Adrenal gland (tissue), 12 donors: ENCODE data around the gene COBLL1. TPM values are rescaled to one million over a fixed set of nuclear protein-coding genes. Genes with fewer than 3 reads are reported as not detected.
A peak's percentile ranks its signal among the peaks of the same experiment; 100 is the strongest.

Experiments used
- DNase-seq, 7 donors: peaks; one replicate each; pipeline ENCODE4 v3.0.0-alpha.2; 2019 to 2020
- H3K27ac ChIP-seq, 5 donors: fragments of 200-600 bp; sonication (generic) in 4 of 5; 1 replicate in 3 of 5; 2 replicates in 2 of 5; pipeline versions ENCODE4 v1.5.1 to v1.8.0; 2016 to 2020; ENCODE audit warnings: mild to moderate bottlenecking in 1 of 5
- H3K27me3 ChIP-seq: fragments of 200-600 bp; 2 replicates; pipeline ENCODE4 v1.8.0; 2021
- H3K36me3 ChIP-seq, 2 donors: fragments of 200-600 bp; replicated peaks in 1 of 2; 1 replicate in 1 of 2; 2 replicates in 1 of 2; pipeline versions ENCODE4 v1.5.1 to v1.8.0; 2018 to 2022
- H3K4me1 ChIP-seq, 2 donors: fragments of 200-600 bp; replicated peaks in 1 of 2; 1 replicate in 1 of 2; 2 replicates in 1 of 2; pipeline versions ENCODE4 v1.5.1 to v1.8.0; 2018 to 2021
- H3K4me3 ChIP-seq, 4 donors: fragments of 200-600 bp; sonication (generic) in 3 of 4; one replicate each; pipeline ENCODE4 v1.5.1; 2016 to 2018
- H3K9me3 ChIP-seq, 3 donors: fragments of 200-600 bp; sonication (generic) in 1 of 3; replicated peaks in 1 of 3; 1 replicate in 2 of 3; 2 replicates in 1 of 3; pipeline versions ENCODE4 v1.5.1 to v1.8.0; 2016 to 2021
- CTCF ChIP-seq, 6 experiments: fragments of 450-650 bp in 4 of 6; fragments of 200-600 bp in 2 of 6; sonication (generic) in 1 of 6; IDR thresholded peaks; 1 replicate in 5 of 6; 2 replicates in 1 of 6; pipeline versions ENCODE4 v1.5.1 to v1.8.0; 2016 to 2021; ENCODE audit warnings: antibody characterized with exemption in 6 of 6, mild to moderate bottlenecking in 2 of 6, moderate library complexity in 1 of 6
- POLR2A ChIP-seq, 2 donors: fragments of 450-650 bp; IDR thresholded peaks; one replicate each; pipeline ENCODE4 v1.6.1; 2017; ENCODE audit warnings: antibody characterized with exemption in 2 of 2, mild to moderate bottlenecking in 2 of 2, moderate library complexity in 1 of 2
- WGBS, 4 donors: extraction: QIAGEN DNeasy Blood & Tissue Kit in 2 of 4; methylation state at CpG; one replicate each; pipeline versions ENCODE4 v1.1.5 to v1.1.7; 2013 to 2017; 5-methylcytosine and 5-hydroxymethylcytosine counted together
- intact Hi-C, 2 donors: fragments of 100-400 bp; cut with DNase I; formaldehyde crosslinking; loops; one replicate each; pipeline versions ENCODE4 v1.14.1 to v1.15.0; 2022 to 2023
- polyA plus RNA-seq, 3 donors: library from polyadenylated mRNA; stranded (reverse); fragments of 200-250 nt in 2 of 3; fragments of 350-450 nt in 1 of 3; fragmentation: Illumina TruSeq in 1 of 3; extraction: RNeasy Lipid Tissue Mini Kit (QIAGEN cat#74804) in 1 of 3; gene quantifications; one replicate each; pipeline ENCODE4 v1.2.3, GENCODE V29; 2013 to 2014
- total RNA-seq, 9 donors: library from RNA; depleted of rRNA in 4 of 9; stranded (reverse); fragments of >200 nt in 4 of 9; fragments of 120-200 nt in 1 of 9; fragmentation: NEBNext Ultra II Directional in 1 of 9; extraction: Animal tissue kit (Norgen Biotek cat#: 25700) in 1 of 9; gene quantifications; one replicate each; pipeline versions ENCODE4 v1.1.0 to v1.2.4, GENCODE V29; 2013 to 2023
- donor health status: healthy with polysubstance abuse.
- donor health status: Bipolar disorder and iron deficiency.
- donor health status: DM: yes; HTN: yes; CAD: no.
- donor health status: DM: no; HTN: no; CAD: no.
- donor health status: DM: no; HTN: no; CAD: no.
- donor health status: DM: yes; HTN: yes; CAD: no.

The COBLL1 gene
- total and polyA plus RNA-seq, 12 donors: 25.8 to 365 (median 212) TPM

GRCh38 chr2:164667566-164667965 lies 174.1 kb downstream of the COBLL1 start:
- DNase-seq: no peak
- H3K27ac ChIP-seq: no peak overlapping the region
- no peak overlapping the region for H3K4me3 ChIP-seq
- H3K9me3 ChIP-seq: no peaks in the 10 kb centered on the region
- intact Hi-C loops: no loop called here
- no peaks in the 10 kb centered on the region for H3K36me3 ChIP-seq
- peaks cover 0 to 6% of the 10 kb centered on the region in 2 donors for H3K4me1 ChIP-seq
- H3K27me3 ChIP-seq: no peaks in the 10 kb centered on the region
- WGBS, 4 donors: 85 to 97% (median 91%) methylated on average over 2 of the region's 2 CpGs
- TF ChIP-seq POLR2A (IDR thresholded peaks at IDR 0.05): no peak
- TF ChIP-seq CTCF (IDR thresholded peaks at IDR 0.05): no peak

DNA sequence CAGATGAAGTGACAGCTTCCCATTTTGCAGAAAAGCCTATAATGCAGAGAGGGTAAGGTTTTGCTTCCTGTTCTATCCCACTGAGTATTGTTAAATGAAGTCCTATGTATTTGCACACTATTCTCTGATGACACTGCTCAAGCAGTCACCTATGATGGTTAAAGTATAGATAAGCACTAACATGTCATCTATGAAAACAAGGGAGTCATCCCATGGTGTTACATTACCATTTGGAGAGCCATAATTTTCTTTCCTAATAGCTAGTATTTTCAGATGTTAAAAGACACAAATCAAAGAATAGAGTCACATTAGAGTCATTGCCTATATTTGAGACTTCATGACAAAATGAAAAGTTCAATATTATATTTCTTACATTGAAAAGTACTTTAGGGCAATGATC lies 177.6 kb downstream of the COBLL1 start:
- no peak for DNase-seq
- no peak for TF ChIP-seq POLR2A (IDR thresholded peaks at IDR 0.05)
- no peak for TF ChIP-seq CTCF (IDR thresholded peaks at IDR 0.05)
- intact Hi-C loops: no loop called here
- Histone ChIP-seq H3K4me1 (peaks cover 0 to 20% of the 10 kb centered on the region in 2 donors), H3K36me3 (no peaks in the 10 kb centered on the region), H3K27ac (no peak overlapping the region), H3K9me3 (no peaks in the 10 kb centered on the region), H3K4me3 (no peak overlapping the region), H3K27me3 (no peaks in the 10 kb centered on the region)

DNA sequence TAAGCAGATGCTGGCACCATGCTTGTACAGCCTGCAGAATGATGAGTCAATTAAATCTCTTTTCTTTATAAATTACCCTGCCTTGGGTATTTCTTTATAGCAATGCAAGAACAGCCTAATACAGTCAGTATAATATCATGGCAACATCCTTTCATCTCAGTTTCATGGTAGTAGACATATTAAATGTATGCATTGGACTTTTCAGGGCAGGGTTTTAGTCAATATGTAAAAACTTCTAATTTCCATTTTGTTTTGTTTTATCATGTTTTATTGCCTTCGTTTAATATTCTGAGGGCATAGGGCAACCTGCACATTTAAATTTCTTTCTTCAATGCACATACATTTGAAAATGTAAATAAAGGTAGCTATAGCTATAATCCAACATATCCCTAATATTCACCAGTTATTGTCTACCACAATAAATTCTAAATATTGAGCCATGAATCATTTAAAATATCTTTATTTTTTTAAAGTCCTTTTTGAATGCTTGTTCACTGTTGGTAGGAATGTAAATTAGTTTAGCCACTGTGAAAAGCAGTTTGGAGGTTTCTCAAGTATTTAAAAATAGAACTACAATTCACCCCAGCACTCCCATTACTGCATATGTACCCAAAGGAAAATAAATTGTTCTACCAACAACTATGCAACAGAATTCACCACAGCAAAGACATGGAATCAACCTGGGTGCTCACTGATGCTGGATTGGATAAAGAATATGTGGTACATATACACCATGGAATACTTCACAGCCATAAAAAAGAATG lies 178.6 kb downstream of the COBLL1 start:
- no peak overlapping the region for H3K27ac ChIP-seq
- peaks cover 0 to 20% of the 10 kb centered on the region in 2 donors for H3K4me1 ChIP-seq
- no peak overlapping the region for H3K4me3 ChIP-seq
- no peaks in the 10 kb centered on the region for H3K27me3 ChIP-seq
- no peaks in the 10 kb centered on the region for H3K9me3 ChIP-seq
- WGBS, 4 donors: 89 to 97% (median 95%) methylated on average over 1 of the region's 1 CpG
- intact Hi-C loops: no loop called here
- no peak for TF ChIP-seq POLR2A (IDR thresholded peaks at IDR 0.05)
- no peak for TF ChIP-seq CTCF (IDR thresholded peaks at IDR 0.05)
- no peaks in the 10 kb centered on the region for H3K36me3 ChIP-seq
- no peak for DNase-seq

GRCh38 chr2:164662066-164662465 lies 179.6 kb downstream of the COBLL1 start:
- 51 to 69% (median 56%) methylated on average over 1 of the region's 1 CpG for WGBS, 4 donors
- Histone ChIP-seq H3K4me1 (peaks cover 0 to 20% of the 10 kb centered on the region in 2 donors), H3K27me3 (no peaks in the 10 kb centered on the region), H3K4me3 (no peak overlapping the region), H3K27ac (peak overlapping the region in 2 of 5 donors; percentile 2 to 6), H3K9me3 (no peaks in the 10 kb centered on the region), H3K36me3 (no peaks in the 10 kb centered on the region)
- intact Hi-C loops: no loop called here
- TF ChIP-seq POLR2A (IDR thresholded peaks at IDR 0.05) (no peak), CTCF (IDR thresholded peaks at IDR 0.05) (no peak)
- peak in 3 of 7 donors; percentile 18 to 35 (median 29) for DNase-seq
